ENCODE data around the gene CD96.

CD96 gene

DNA sequence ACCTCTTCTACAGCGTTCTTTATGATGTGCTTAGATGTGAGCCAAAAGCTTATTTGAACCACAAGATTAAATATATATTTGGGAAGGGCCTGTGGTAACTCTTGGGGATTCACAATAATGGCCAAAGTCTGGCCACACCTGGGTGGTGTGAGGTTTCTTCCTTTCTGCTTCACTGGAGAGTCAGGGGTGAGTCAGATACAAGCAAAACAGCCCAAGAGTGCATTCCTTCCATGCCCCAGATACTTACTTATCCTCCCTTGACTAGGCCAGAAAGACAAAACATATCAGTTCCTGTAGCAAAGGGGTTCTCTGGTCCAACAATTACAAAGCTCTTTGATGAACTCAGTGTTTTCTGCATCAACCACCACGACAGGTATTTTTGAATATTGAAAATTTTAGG is 52.2 kb downstream of the CD96 start:
- peak overlapping the region; percentile 28 for H3K4me3 ChIP-seq (ENCODE audit: severe bottlenecking)
- H3K9me3 ChIP-seq (ENCODE audit: severe bottlenecking), result no peaks in the 10 kb centered on the region
- H3K4me1 ChIP-seq (ENCODE audit: insufficient read depth, poor library complexity, severe bottlenecking), result peaks cover 66% of the 10 kb centered on the region
- TF ChIP-seq, protein P1, sequence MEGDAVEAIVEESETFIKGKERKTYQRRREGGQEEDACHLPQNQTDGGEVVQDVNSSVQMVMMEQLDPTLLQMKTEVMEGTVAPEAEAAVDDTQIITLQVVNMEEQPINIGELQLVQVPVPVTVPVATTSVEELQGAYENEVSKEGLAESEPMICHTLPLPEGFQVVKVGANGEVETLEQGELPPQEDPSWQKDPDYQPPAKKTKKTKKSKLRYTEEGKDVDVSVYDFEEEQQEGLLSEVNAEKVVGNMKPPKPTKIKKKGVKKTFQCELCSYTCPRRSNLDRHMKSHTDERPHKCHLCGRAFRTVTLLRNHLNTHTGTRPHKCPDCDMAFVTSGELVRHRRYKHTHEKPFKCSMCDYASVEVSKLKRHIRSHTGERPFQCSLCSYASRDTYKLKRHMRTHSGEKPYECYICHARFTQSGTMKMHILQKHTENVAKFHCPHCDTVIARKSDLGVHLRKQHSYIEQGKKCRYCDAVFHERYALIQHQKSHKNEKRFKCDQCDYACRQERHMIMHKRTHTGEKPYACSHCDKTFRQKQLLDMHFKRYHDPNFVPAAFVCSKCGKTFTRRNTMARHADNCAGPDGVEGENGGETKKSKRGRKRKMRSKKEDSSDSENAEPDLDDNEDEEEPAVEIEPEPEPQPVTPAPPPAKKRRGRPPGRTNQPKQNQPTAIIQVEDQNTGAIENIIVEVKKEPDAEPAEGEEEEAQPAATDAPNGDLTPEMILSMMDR (IDR thresholded peaks at IDR 0.05; ENCODE audit: poor library complexity, severe bottlenecking), result no peak
- ATAC-seq (ENCODE audit: low read depth) (peak; percentile 81), DNase-seq (ENCODE audit: low spot score) (no peak)
- peak overlapping the region; percentile 94 for H3K27ac ChIP-seq (ENCODE audit: poor library complexity, severe bottlenecking)
- no peaks in the 10 kb centered on the region for H3K27me3 ChIP-seq (ENCODE audit: insufficient read depth, poor library complexity, severe bottlenecking)
- peaks cover 5% of the 10 kb centered on the region; the same call in 1 of the 2 replicates for H3K36me3 ChIP-seq (ENCODE audit: low read depth)

GRCh38 chr3:111594781-111595180 is 52.8 kb downstream of the CD96 start:
- H3K4me1 ChIP-seq (ENCODE audit: insufficient read depth, poor library complexity, severe bottlenecking), result peaks cover 60% of the 10 kb centered on the region
- TF ChIP-seq, protein P1 (IDR thresholded peaks at IDR 0.05; ENCODE audit: poor library complexity, severe bottlenecking), result no peak
- no peak for ATAC-seq (ENCODE audit: low read depth)
- H3K4me3 ChIP-seq (ENCODE audit: severe bottlenecking), result peak overlapping the region; percentile 28
- DNase-seq (ENCODE audit: low spot score), result no peak
- peak overlapping the region; percentile 94 for H3K27ac ChIP-seq (ENCODE audit: poor library complexity, severe bottlenecking)
- H3K9me3 ChIP-seq (ENCODE audit: severe bottlenecking), result no peaks in the 10 kb centered on the region
- no peaks in the 10 kb centered on the region for H3K27me3 ChIP-seq (ENCODE audit: insufficient read depth, poor library complexity, severe bottlenecking)
- peaks cover 5% of the 10 kb centered on the region; the same call in 1 of the 2 replicates for H3K36me3 ChIP-seq (ENCODE audit: low read depth)

- TF ChIP-seq, protein P1 (IDR thresholded peaks at IDR 0.05; ENCODE audit: poor library complexity, severe bottlenecking), result no peak
- Histone ChIP-seq H3K4me1 (ENCODE audit: insufficient read depth, poor library complexity, severe bottlenecking) (peaks cover 55% of the 10 kb centered on the region), H3K27me3 (ENCODE audit: insufficient read depth, poor library complexity, severe bottlenecking) (no peaks in the 10 kb centered on the region), H3K9me3 (ENCODE audit: severe bottlenecking) (no peaks in the 10 kb centered on the region), H3K4me3 (ENCODE audit: severe bottlenecking) (peak within 1 kb of the TSS; percentile 28), H3K27ac (ENCODE audit: poor library complexity, severe bottlenecking) (peak within 1 kb of the TSS; percentile 94), H3K36me3 (ENCODE audit: low read depth) (peaks cover 5% of the 10 kb centered on the region; the same call in 1 of the 2 replicates)
- peak; percentile 73 for DNase-seq (ENCODE audit: low spot score)
- ATAC-seq (ENCODE audit: low read depth), result peak; percentile 85
Measured at GRCh38 chr3:111595232-111595631, 53.2 kb downstream of the CD96 start, which contains the start of gene ZBED2. Gene ZBED2 (minus strand): TSS chr3:111595346. CDS start chr3:111594201, 1,145 bp downstream.

DNA sequence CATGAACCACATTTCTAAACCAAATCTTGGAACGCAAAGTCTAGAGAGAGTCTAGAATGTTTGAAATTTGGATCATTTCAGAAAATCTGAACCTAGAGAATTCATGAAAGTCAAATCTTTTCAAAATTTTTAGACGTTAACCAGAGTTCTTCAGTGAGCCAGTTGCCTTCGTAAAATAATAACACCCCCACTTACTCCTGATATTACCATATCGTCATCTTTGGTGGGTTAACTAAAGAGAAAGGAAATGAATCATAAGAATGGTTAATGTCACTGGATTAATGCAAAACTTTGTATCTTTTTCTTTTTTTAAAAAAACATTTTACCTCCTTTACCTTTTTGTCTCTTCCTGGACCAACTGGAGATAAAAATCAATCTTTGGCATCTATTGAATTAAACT is 54.3 kb downstream of the CD96 start:
- ATAC-seq (ENCODE audit: low read depth) (no peak), DNase-seq (ENCODE audit: low spot score) (no peak)
- TF ChIP-seq, protein P1 (IDR thresholded peaks at IDR 0.05; ENCODE audit: poor library complexity, severe bottlenecking), result no peak
- Histone ChIP-seq H3K27me3 (ENCODE audit: insufficient read depth, poor library complexity, severe bottlenecking) (no peaks in the 10 kb centered on the region), H3K4me1 (ENCODE audit: insufficient read depth, poor library complexity, severe bottlenecking) (peaks cover 51% of the 10 kb centered on the region), H3K4me3 (ENCODE audit: severe bottlenecking) (no peak overlapping the region), H3K36me3 (ENCODE audit: low read depth) (no peaks in the 10 kb centered on the region), H3K27ac (ENCODE audit: poor library complexity, severe bottlenecking) (peak overlapping the region; percentile 94), H3K9me3 (ENCODE audit: severe bottlenecking) (no peaks in the 10 kb centered on the region)

DNA sequence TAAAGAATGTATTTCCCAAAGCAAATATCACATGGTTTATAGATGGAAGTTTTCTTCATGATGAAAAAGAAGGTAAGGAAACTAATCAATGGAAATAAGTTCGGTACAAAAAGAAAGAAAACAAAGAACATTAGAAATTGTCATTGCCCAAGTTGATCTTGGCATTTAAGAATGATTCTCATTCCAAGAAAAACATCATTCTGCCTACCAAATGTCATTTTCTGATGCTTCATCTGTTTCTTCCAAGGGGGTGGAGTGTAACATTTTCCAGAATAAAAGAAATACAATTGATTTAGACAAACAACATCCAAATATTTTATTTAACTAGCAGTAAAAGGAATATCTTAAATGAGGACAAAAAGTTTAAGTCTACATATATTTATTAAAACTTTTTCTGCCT is 56.1 kb downstream of the CD96 start:
- TF ChIP-seq, protein P1 (IDR thresholded peaks at IDR 0.05; ENCODE audit: poor library complexity, severe bottlenecking), result no peak
- Histone ChIP-seq H3K4me3 (ENCODE audit: severe bottlenecking) (no peak overlapping the region), H3K4me1 (ENCODE audit: insufficient read depth, poor library complexity, severe bottlenecking) (peaks cover 36% of the 10 kb centered on the region), H3K27ac (ENCODE audit: poor library complexity, severe bottlenecking) (no peak overlapping the region), H3K9me3 (ENCODE audit: severe bottlenecking) (no peaks in the 10 kb centered on the region), H3K36me3 (ENCODE audit: low read depth) (no peaks in the 10 kb centered on the region), H3K27me3 (ENCODE audit: insufficient read depth, poor library complexity, severe bottlenecking) (no peaks in the 10 kb centered on the region)
- no peak for ATAC-seq (ENCODE audit: low read depth)
- no peak for DNase-seq (ENCODE audit: low spot score)
